Smooth muscle cell (in vitro differentiated cells): ENCODE measurements around the gene SLC25A42. TPM values are rescaled to one million over a fixed set of nuclear protein-coding genes. Genes with fewer than 3 reads are reported as not detected.
"Not testable (repeated sequence)": the region's sequence is repeated elsewhere in the genome, so short reads cannot be mapped to it uniquely, and the experiment has no call there.

Experiments
- DNase-seq: peaks from one replicate; lab custom pipeline; 2025; ENCODE audit not compliant: unreplicated experiment; lab: John Stamatoyannopoulos, UW
- H2AFZ ChIP-seq: fragments of 200-600 bp; sonication (generic); 2 replicates; pipeline ENCODE4 v1.6.0; 2016; ENCODE audit warnings: antibody characterized with exemption, low read depth, mild to moderate bottlenecking
- H3F3A ChIP-seq: fragments of 200-600 bp; sonication (generic); 2 replicates; pipeline ENCODE4 v1.6.0; 2017; ENCODE audit warnings: antibody characterized with exemption, low read depth
- H3K27ac ChIP-seq: fragments of 200-600 bp; sonication (generic); 2 replicates; pipeline ENCODE4 v1.5.1; 2016; ENCODE audit warnings: low read depth, mild to moderate bottlenecking
- H3K27me3 ChIP-seq: fragments of 200-600 bp; sonication (generic); 2 replicates; pipeline ENCODE4 v1.6.1; 2016; ENCODE audit warnings: low read depth, mild to moderate bottlenecking
- H3K36me3 ChIP-seq: fragments of 200-600 bp; sonication (generic); 2 replicates; pipeline ENCODE4 v1.5.1; 2016; ENCODE audit warnings: low read depth
- H3K4me1 ChIP-seq: fragments of 200-600 bp; sonication (generic); 2 replicates; pipeline ENCODE4 v1.5.1; 2016; ENCODE audit warnings: low read depth
- H3K4me2 ChIP-seq: fragments of 200-600 bp; sonication (generic); 2 replicates; pipeline ENCODE4 v1.6.0; 2016; ENCODE audit warnings: mild to moderate bottlenecking
- H3K4me3 ChIP-seq: fragments of 200-600 bp; sonication (generic); 2 replicates; pipeline ENCODE4 v1.5.1; 2016; ENCODE audit warnings: mild to moderate bottlenecking
- H3K79me2 ChIP-seq: fragments of 200-600 bp; sonication (generic); 2 replicates; pipeline ENCODE4 v1.6.0; 2016; ENCODE audit warnings: low read depth, mild to moderate bottlenecking
- H3K9ac ChIP-seq: fragments of 200-600 bp; sonication (generic); 2 replicates; pipeline ENCODE4 v1.6.0; 2016; ENCODE audit warnings: low read depth
- H3K9me3 ChIP-seq: fragments of 200-600 bp; sonication (generic); replicated peaks from 2 replicates; pipeline ENCODE4 v1.5.1; 2016; ENCODE audit warnings: low read depth
- H4K20me1 ChIP-seq: fragments of 200-600 bp; sonication (generic); 2 replicates; pipeline ENCODE4 v1.6.0; 2016; ENCODE audit warnings: low read depth
- WGBS: methylation state at CpG from one replicate; pipeline ENCODE4 v1.1.7; 2016; ENCODE audit warnings: low lambda C conversion rate; 5-methylcytosine and 5-hydroxymethylcytosine counted together
- polyA plus RNA-seq: library from polyadenylated mRNA; unstranded; fragments of >200 nt; fragmentation: Nextera tagmentation; extraction: Ambion mirVana; gene quantifications from 2 replicates; pipeline ENCODE4 v1.2.1, GENCODE V29; 2016
- total RNA-seq: library from RNA; depleted of rRNA; stranded (reverse); fragments of >200 nt; gene quantifications from 2 replicates; pipeline ENCODE4 v1.2.3, GENCODE V29; 2014
- TF ChIP-seq, protein P1 (sequence below): fragments of 200-600 bp; sonication (generic); IDR thresholded peaks from 2 replicates; pipeline ENCODE4 v1.5.1; 2017; ENCODE audit warnings: borderline replicate concordance, mild to moderate bottlenecking, antibody characterized with exemption; ENCODE audit not compliant: insufficient read depth, poor library complexity, severe bottlenecking

SLC25A42 gene
- total and polyA plus RNA-seq, 2 experiments from 2014 or later, result 8.1 to 18.9 TPM

DNA sequence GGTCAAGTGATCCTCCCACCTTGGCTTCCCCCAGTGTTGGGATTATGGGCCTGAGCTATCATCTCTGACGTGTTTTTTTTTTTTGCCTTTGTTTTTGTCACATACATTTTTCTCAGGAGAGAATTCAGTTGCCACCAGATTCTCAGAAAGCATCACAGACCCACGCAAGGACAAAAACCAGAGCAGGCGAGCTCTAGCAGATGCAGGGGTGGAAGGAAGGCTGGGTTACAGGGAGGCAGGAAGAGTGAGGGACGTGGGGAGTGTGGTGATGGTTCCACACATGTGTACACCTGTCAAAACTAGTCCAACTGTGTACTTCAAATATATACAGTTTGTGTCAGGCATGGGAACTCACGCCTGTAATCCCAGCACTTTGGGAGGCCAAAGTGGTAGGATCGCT, 70.2 kb downstream of the SLC25A42 start:
- H3K9ac ChIP-seq, result no peak overlapping the region
- H3K4me2 ChIP-seq, result no peak overlapping the region
- no peak overlapping the region for H3K27ac ChIP-seq
- peaks cover 9% of the 10 kb centered on the region for H3K79me2 ChIP-seq
- 96% methylated on average over 6 of the region's 6 CpGs for WGBS
- no peaks in the 10 kb centered on the region for H3K36me3 ChIP-seq
- H3K4me3 ChIP-seq, result no peak overlapping the region
- no peaks in the 10 kb centered on the region for H4K20me1 ChIP-seq
- no peaks in the 10 kb centered on the region for H3F3A ChIP-seq
- H3K4me1 ChIP-seq, result peaks cover 3% of the 10 kb centered on the region
- H3K27me3 ChIP-seq, result no peaks in the 10 kb centered on the region
- TF ChIP-seq, protein P1, sequence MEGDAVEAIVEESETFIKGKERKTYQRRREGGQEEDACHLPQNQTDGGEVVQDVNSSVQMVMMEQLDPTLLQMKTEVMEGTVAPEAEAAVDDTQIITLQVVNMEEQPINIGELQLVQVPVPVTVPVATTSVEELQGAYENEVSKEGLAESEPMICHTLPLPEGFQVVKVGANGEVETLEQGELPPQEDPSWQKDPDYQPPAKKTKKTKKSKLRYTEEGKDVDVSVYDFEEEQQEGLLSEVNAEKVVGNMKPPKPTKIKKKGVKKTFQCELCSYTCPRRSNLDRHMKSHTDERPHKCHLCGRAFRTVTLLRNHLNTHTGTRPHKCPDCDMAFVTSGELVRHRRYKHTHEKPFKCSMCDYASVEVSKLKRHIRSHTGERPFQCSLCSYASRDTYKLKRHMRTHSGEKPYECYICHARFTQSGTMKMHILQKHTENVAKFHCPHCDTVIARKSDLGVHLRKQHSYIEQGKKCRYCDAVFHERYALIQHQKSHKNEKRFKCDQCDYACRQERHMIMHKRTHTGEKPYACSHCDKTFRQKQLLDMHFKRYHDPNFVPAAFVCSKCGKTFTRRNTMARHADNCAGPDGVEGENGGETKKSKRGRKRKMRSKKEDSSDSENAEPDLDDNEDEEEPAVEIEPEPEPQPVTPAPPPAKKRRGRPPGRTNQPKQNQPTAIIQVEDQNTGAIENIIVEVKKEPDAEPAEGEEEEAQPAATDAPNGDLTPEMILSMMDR, result no peak
- H2AFZ ChIP-seq, result no peak overlapping the region
- DNase-seq, result no peak
- H3K9me3 ChIP-seq, result no peaks in the 10 kb centered on the region

DNA sequence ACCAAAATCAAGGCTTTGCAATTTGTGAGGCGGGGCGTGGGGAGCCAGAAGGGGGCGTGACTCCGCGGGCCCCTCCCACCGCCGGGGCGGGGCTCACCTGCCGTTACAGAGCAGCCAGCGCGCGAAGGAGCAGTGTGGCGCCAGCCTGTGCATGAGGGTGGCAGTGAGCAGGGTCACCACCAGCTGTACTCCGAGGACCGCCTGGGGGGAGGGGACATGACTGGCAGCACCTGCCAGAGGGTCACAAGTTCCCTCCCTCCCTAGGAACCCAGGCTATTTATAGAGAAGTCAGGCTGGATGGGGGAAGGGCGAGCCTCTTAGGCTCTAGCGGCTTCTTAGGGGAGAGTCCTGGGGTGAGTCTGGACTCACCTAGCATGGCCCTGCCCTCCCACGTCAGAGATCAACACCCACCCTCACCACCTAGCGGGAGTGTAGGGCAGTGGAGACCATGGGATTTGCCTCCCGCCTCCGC, 70.9 kb downstream of the SLC25A42 start:
- Histone ChIP-seq H3K36me3 (no peaks in the 10 kb centered on the region), H4K20me1 (no peaks in the 10 kb centered on the region), H3K79me2 (peaks cover 9% of the 10 kb centered on the region), H3K9ac (no peak overlapping the region), H3K27me3 (no peaks in the 10 kb centered on the region), H3K9me3 (no peaks in the 10 kb centered on the region), H3K4me2 (no peak overlapping the region), H3K4me3 (no peak overlapping the region), H3K27ac (no peak overlapping the region), H3F3A (no peaks in the 10 kb centered on the region), H2AFZ (no peak overlapping the region), H3K4me1 (peaks cover 3% of the 10 kb centered on the region)
- DNase-seq, result no peak
- TF ChIP-seq, protein P1, result no peak
- WGBS, result 26% methylated on average over 19 of the region's 21 CpGs

DNA sequence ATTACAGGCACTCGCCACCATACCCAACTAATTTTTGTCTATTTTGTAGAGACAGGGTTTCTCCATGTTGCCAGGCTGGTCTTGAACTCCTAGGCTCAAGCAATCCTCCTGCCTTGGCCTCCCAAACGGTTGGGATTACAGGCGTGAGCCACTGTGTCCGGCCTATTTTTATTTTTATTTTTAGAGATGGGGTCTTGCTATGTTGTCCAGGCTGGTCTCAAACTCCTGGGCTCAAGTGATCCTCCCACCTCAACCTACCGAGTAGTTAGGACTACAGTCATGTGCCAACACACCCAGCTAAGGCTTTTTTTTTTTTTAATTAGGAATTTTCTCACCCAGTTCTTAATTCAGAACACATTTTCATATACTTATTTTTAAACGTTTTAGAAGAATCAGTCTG, 71.9 kb downstream of the SLC25A42 start:
- not testable (repeated sequence) for DNase-seq, H3K27ac ChIP-seq, H3F3A ChIP-seq, H3K27me3 ChIP-seq, H3K9ac ChIP-seq, H3K9me3 ChIP-seq, H2AFZ ChIP-seq, H3K4me1 ChIP-seq, H4K20me1 ChIP-seq, H3K4me3 ChIP-seq, H3K79me2 ChIP-seq, H3K4me2 ChIP-seq, H3K36me3 ChIP-seq
- 93% methylated on average over 6 of the region's 6 CpGs for WGBS

DNA sequence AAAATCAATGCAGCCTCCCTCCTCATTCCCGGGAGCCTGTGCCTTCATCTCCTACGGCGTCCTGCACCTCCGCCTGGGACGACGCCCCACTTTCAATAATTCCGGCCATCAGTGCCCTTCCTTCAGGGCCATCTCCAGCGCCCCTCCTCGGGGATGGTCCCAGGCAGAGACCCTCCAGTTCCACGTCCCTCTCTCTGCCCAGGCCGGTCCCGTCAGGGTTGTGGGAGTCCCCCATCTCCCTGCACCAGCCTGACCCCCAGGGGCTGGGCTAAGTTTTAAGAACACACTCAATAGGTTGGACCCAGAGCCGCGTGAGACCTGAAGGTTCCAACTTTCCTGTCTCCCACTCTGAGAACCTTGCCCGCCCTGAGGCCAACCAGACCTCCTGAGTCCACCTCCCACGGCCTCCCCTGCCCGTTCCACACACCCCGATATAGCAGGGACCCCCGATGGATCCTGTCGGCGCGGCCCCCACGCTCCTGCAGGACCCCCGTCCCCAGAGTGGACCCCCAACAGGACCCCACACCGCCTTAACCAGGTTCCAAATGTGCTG, 73.8 kb downstream of the SLC25A42 start:
- Histone ChIP-seq H3K27ac (no peak overlapping the region), H4K20me1 (no peaks in the 10 kb centered on the region), H3K4me2 (peak overlapping the region; percentile 93), H3K9ac (peak overlapping the region; percentile 86), H3K36me3 (no peaks in the 10 kb centered on the region), H3F3A (no peaks in the 10 kb centered on the region), H3K4me1 (peaks cover 3% of the 10 kb centered on the region), H3K27me3 (no peaks in the 10 kb centered on the region), H3K79me2 (peaks cover 9% of the 10 kb centered on the region), H3K9me3 (no peaks in the 10 kb centered on the region), H3K4me3 (peak overlapping the region; percentile 78), H2AFZ (peak overlapping the region; percentile 97)
- TF ChIP-seq, protein P1, result no peak
- 45% methylated on average over 20 of the region's 25 CpGs for WGBS
- DNase-seq, result no peak
